GM10266 (cell line): ENCODE results near the gene FRMD4A.

Source experiments
- DNase-seq: peaks from one replicate; pipeline ENCODE4 v3.0.0; 2012; ENCODE audit errors: extremely low spot score
- CTCF ChIP-seq: IDR thresholded peaks from 2 replicates; pipeline ENCODE4 v1.5.1; 2012; ENCODE audit warnings: mild to moderate bottlenecking, low read depth; ENCODE audit not compliant: control insufficient read depth, insufficient read depth; ENCODE audit errors: missing control alignments

The FRMD4A gene

GRCh38 chr10:13683017-13683416, 647.7 kb downstream of the FRMD4A start:
- DNase-seq, result no peak
- no peak for TF ChIP-seq CTCF

- no peak for DNase-seq
- TF ChIP-seq CTCF, result no peak
Measured at GRCh38 chr10:13681960-13682359, 648.8 kb downstream of the FRMD4A start.

GRCh38 chr10:13681528-13681927, 649.2 kb downstream of the FRMD4A start:
- DNase-seq, result no peak
- TF ChIP-seq CTCF, result no peak

GRCh38 chr10:13681095-13681494, 649.6 kb downstream of the FRMD4A start:
- no peak for TF ChIP-seq CTCF

GRCh38 chr10:13678101-13678843, 652.5 kb downstream of the FRMD4A start:
- no peak for TF ChIP-seq CTCF
- DNase-seq, result no peak

More at GRCh38 chr10:13681095-13681494, 649.6 kb downstream of the FRMD4A start:
- DNase-seq, result no peak

- DNase-seq, result no peak
- no peak for TF ChIP-seq CTCF
Measured at GRCh38 chr10:13674645-13675588, 655.8 kb downstream of the FRMD4A start.
